Measurements from ENCODE around the gene GREB1. TPM values are rescaled to one million over a fixed set of nuclear protein-coding genes. Genes with fewer than 3 reads are reported as not detected.
A peak's percentile ranks its signal among the peaks of the same experiment; 100 is the strongest.

GREB1 gene
- total and polyA plus RNA-seq, 2 of the 13 experiments (the other 11 are each of a cell fraction or from before 2014, with no cell fraction given): 31.3 to 61.2 TPM

DNA sequence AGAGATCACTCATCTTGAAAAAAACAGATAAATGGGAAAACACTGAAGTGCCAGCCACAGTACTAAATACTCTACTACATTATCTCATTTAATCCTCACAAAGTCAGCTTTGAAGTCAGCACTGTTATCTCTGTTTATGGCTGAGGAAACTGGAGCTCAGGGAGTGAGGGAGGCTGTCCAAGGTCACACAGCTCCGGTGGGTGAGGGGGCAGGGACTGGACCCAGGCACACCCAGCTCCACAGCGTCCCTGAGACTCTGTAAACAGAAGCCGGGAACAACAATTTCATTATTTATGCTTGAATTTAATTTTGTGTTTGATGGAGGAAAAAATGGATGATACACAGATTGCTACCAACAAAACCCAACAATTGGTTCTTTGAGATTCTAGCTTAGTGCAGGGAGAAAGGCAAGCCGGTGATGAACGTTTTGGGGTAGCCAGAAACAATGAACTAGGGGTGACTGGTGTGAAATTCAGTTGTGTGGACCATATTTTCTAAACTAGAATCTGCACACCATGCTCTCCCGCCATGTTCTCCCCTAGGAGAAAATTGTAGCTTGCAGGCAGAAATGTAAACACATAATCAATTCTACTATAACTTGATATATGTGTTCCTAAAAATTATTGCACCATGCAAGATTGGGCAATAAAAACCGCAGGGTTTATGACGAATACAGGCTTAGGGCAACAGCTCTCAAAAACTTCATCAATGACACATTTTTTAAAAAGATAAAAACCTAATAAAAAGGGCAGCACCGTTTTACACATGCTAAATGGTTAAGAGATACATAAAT is at the start of gene GREB1 (continued):
- TF ChIP-seq, protein P1, sequence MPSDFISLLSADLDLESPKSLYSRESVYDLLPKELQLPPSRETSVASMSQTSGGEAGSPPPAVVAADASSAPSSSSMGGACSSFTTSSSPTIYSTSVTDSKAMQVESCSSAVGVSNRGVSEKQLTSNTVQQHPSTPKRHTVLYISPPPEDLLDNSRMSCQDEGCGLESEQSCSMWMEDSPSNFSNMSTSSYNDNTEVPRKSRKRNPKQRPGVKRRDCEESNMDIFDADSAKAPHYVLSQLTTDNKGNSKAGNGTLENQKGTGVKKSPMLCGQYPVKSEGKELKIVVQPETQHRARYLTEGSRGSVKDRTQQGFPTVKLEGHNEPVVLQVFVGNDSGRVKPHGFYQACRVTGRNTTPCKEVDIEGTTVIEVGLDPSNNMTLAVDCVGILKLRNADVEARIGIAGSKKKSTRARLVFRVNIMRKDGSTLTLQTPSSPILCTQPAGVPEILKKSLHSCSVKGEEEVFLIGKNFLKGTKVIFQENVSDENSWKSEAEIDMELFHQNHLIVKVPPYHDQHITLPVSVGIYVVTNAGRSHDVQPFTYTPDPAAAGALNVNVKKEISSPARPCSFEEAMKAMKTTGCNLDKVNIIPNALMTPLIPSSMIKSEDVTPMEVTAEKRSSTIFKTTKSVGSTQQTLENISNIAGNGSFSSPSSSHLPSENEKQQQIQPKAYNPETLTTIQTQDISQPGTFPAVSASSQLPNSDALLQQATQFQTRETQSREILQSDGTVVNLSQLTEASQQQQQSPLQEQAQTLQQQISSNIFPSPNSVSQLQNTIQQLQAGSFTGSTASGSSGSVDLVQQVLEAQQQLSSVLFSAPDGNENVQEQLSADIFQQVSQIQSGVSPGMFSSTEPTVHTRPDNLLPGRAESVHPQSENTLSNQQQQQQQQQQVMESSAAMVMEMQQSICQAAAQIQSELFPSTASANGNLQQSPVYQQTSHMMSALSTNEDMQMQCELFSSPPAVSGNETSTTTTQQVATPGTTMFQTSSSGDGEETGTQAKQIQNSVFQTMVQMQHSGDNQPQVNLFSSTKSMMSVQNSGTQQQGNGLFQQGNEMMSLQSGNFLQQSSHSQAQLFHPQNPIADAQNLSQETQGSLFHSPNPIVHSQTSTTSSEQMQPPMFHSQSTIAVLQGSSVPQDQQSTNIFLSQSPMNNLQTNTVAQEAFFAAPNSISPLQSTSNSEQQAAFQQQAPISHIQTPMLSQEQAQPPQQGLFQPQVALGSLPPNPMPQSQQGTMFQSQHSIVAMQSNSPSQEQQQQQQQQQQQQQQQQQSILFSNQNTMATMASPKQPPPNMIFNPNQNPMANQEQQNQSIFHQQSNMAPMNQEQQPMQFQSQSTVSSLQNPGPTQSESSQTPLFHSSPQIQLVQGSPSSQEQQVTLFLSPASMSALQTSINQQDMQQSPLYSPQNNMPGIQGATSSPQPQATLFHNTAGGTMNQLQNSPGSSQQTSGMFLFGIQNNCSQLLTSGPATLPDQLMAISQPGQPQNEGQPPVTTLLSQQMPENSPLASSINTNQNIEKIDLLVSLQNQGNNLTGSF (CRISPR knock-in tag; IDR thresholded peaks at IDR 0.05): no peak
- no peak for TF ChIP-seq GZF1 (CRISPR knock-in tag; IDR thresholded peaks at IDR 0.05)
- TF ChIP-seq, protein P2, sequence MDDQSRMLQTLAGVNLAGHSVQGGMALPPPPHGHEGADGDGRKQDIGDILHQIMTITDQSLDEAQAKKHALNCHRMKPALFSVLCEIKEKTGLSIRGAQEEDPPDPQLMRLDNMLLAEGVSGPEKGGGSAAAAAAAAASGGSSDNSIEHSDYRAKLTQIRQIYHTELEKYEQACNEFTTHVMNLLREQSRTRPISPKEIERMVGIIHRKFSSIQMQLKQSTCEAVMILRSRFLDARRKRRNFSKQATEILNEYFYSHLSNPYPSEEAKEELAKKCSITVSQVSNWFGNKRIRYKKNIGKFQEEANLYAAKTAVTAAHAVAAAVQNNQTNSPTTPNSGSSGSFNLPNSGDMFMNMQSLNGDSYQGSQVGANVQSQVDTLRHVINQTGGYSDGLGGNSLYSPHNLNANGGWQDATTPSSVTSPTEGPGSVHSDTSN (CRISPR knock-in tag; IDR thresholded peaks at IDR 0.05; ENCODE audit: borderline replicate concordance): no peak
- no peak; the same call in 1 of the 2 replicates for TF ChIP-seq ZNF772 (CRISPR knock-in tag; IDR thresholded peaks at IDR 0.05)
- TF ChIP-seq SRY (CRISPR knock-in tag; IDR thresholded peaks at IDR 0.05): no peak
- no peak for TF ChIP-seq NR1H2 (CRISPR knock-in tag; IDR thresholded peaks at IDR 0.05; ENCODE audit: borderline replicate concordance, low read depth)
- peak; percentile 87 for TF ChIP-seq ZMYM4 (CRISPR knock-in tag; IDR thresholded peaks at IDR 0.05)
- no peak for TF ChIP-seq ZNF496 (CRISPR knock-in tag; IDR thresholded peaks at IDR 0.05; ENCODE audit: insufficient replicate concordance)
- TF ChIP-seq SOX5 (CRISPR knock-in tag; IDR thresholded peaks at IDR 0.05; ENCODE audit: borderline replicate concordance): peak; percentile 83; the same call in 1 of the 2 replicates
- TF ChIP-seq TRIM24 (CRISPR knock-in tag; IDR thresholded peaks at IDR 0.05): no peak
- no peak for TF ChIP-seq ZNF260 (CRISPR knock-in tag; IDR thresholded peaks at IDR 0.05; ENCODE audit: borderline replicate concordance, low read depth)
- TF ChIP-seq ZNF468 (CRISPR knock-in tag; IDR thresholded peaks at IDR 0.05): no peak
- peak; percentile 69; the same call in 1 of the 2 replicates for TF ChIP-seq HMG20A (CRISPR knock-in tag; IDR thresholded peaks at IDR 0.05; ENCODE audit: borderline replicate concordance)
- peak; percentile 91 for TF ChIP-seq ZSCAN21 (CRISPR knock-in tag; IDR thresholded peaks at IDR 0.05; ENCODE audit: borderline replicate concordance)
- no peak for TF ChIP-seq ZNF10 (CRISPR knock-in tag; IDR thresholded peaks at IDR 0.05; ENCODE audit: borderline replicate concordance, low read depth)
- TF ChIP-seq FOXC1 (CRISPR knock-in tag; IDR thresholded peaks at IDR 0.05; ENCODE audit: borderline replicate concordance): no peak
- no peak for TF ChIP-seq NKX3-1 (CRISPR knock-in tag; IDR thresholded peaks at IDR 0.05)
- TF ChIP-seq ZKSCAN8 (CRISPR knock-in tag; IDR thresholded peaks at IDR 0.05; ENCODE audit: borderline replicate concordance): peak; percentile 84; the same call in 1 of the 2 replicates
- TF ChIP-seq, protein P3, sequence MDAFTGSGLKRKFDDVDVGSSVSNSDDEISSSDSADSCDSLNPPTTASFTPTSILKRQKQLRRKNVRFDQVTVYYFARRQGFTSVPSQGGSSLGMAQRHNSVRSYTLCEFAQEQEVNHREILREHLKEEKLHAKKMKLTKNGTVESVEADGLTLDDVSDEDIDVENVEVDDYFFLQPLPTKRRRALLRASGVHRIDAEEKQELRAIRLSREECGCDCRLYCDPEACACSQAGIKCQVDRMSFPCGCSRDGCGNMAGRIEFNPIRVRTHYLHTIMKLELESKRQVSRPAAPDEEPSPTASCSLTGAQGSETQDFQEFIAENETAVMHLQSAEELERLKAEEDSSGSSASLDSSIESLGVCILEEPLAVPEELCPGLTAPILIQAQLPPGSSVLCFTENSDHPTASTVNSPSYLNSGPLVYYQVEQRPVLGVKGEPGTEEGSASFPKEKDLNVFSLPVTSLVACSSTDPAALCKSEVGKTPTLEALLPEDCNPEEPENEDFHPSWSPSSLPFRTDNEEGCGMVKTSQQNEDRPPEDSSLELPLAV (CRISPR knock-in tag; conservative IDR thresholded peaks at IDR 0.05; ENCODE audit: low read depth): no peak
- no peak for TF ChIP-seq ZC3H4 (CRISPR knock-in tag; IDR thresholded peaks at IDR 0.05; ENCODE audit: borderline replicate concordance)

Data from HepG2 (cell line).